ENCODE measurements around the gene AMPD2. TPM values are rescaled to one million over a fixed set of nuclear protein-coding genes. Genes with fewer than 3 reads are reported as not detected.
"Not testable (repeated sequence)": the region's sequence is repeated elsewhere in the genome, so short reads cannot be mapped to it uniquely, and the experiment has no call there.

AMPD2 gene
- total RNA-seq, 3 donors from 2014 or later (not counting 1 experiment from before 2014, with no cell fraction given): 200 to 271 (median 243) TPM

GRCh38 chr1:109659997-109660690, 40.5 kb downstream of the AMPD2 start:
- Mint-ChIP-seq H3K27ac (no peak overlapping the region), H3K4me3 (no peak overlapping the region), H3K9me3 (no peaks in the 10 kb centered on the region), H3K27me3 (ENCODE audit: low read depth in 2 of 2) (no peaks in the 10 kb centered on the region), H3K36me3 (no peaks in the 10 kb centered on the region), H3K4me1 (peaks cover 12 to 21% of the 10 kb centered on the region in 2 donors)
- no peaks in the 10 kb centered on the region for H3K9me3 ChIP-seq (ENCODE audit: control insufficient read depth, insufficient read depth, low read length)
- DNase-seq (no peak), ATAC-seq (no peak)
- no peaks in the 10 kb centered on the region for H3K27me3 ChIP-seq (ENCODE audit: control insufficient read depth, insufficient read depth, low read length)
- no peak for TF ChIP-seq CTCF (IDR thresholded peaks at IDR 0.05)
- peaks cover 13% of the 10 kb centered on the region for H3K36me3 ChIP-seq (ENCODE audit: control insufficient read depth, insufficient read depth, low read length)
- intact Hi-C loops (cut with micrococcal nuclease): no loop called here
- no peak overlapping the region for H3K4me3 ChIP-seq (ENCODE audit: low read length)
- peaks cover 21% of the 10 kb centered on the region for H3K4me1 ChIP-seq (ENCODE audit: control insufficient read depth, insufficient read depth, low read length)
- no peak overlapping the region for H3K27ac ChIP-seq (ENCODE audit: low read length)
- 81% methylated on average over 5 of the region's 5 CpGs for WGBS (ENCODE audit: insufficient coverage)

DNA sequence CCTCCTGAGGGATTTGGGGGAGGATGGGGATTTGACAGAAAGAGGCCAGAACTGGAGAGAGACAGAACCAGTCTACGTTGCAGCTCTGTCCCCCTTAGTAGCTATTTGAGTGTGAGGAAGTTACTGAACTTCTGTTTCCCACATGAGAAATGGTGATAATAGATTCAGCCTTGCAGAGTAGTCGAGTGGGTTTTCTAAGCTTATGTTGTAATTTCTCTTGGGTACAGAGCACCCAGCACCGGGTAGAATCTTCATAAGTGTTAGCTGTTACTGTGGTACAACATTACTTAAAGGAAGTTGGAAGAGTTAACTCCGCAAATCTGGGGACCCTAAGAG, 41.0 kb downstream of the AMPD2 start:
- H3K36me3 Mint-ChIP-seq; ATAC-seq; H3K9me3 ChIP-seq (ENCODE audit: control insufficient read depth, insufficient read depth, low read length); H3K27ac ChIP-seq (ENCODE audit: low read length); H3K27ac Mint-ChIP-seq; DNase-seq; H3K27me3 ChIP-seq (ENCODE audit: control insufficient read depth, insufficient read depth, low read length); H3K9me3 Mint-ChIP-seq; H3K27me3 Mint-ChIP-seq (ENCODE audit: low read depth in 2 of 2); H3K4me3 ChIP-seq (ENCODE audit: low read length); H3K4me3 Mint-ChIP-seq; intact Hi-C loops (cut with micrococcal nuclease): not testable (repeated sequence)
- WGBS (ENCODE audit: insufficient coverage): 82% methylated on average over 2 of the region's 4 CpGs
- Histone ChIP-seq H3K4me1 (ENCODE audit: control insufficient read depth, insufficient read depth, low read length) (peaks cover 16% of the 10 kb centered on the region), H3K36me3 (ENCODE audit: control insufficient read depth, insufficient read depth, low read length) (peaks cover 13% of the 10 kb centered on the region)
- peaks cover 7 to 16% of the 10 kb centered on the region in 2 donors for H3K4me1 Mint-ChIP-seq

- H3K9me3 Mint-ChIP-seq: no peaks in the 10 kb centered on the region
- H3K27ac Mint-ChIP-seq: no peak overlapping the region
- Histone ChIP-seq H3K27me3 (ENCODE audit: control insufficient read depth, insufficient read depth, low read length) (no peaks in the 10 kb centered on the region), H3K4me3 (ENCODE audit: low read length) (no peak overlapping the region), H3K27ac (ENCODE audit: low read length) (no peak overlapping the region), H3K36me3 (ENCODE audit: control insufficient read depth, insufficient read depth, low read length) (peaks cover 13% of the 10 kb centered on the region), H3K4me1 (ENCODE audit: control insufficient read depth, insufficient read depth, low read length) (peaks cover 11% of the 10 kb centered on the region), H3K9me3 (ENCODE audit: control insufficient read depth, insufficient read depth, low read length) (no peaks in the 10 kb centered on the region)
- ATAC-seq (no peak), DNase-seq (peak in 1 of 2 donors; percentile 0)
- 42% methylated on average over 2 of the region's 2 CpGs for WGBS (ENCODE audit: insufficient coverage)
- no peak overlapping the region for H3K4me3 Mint-ChIP-seq
- no peaks in the 10 kb centered on the region for H3K27me3 Mint-ChIP-seq (ENCODE audit: low read depth in 2 of 2)
- H3K4me1 Mint-ChIP-seq: peaks cover 0 to 9% of the 10 kb centered on the region in 2 donors
- H3K36me3 Mint-ChIP-seq: no peaks in the 10 kb centered on the region
- no peak for TF ChIP-seq CTCF (IDR thresholded peaks at IDR 0.05)
- intact Hi-C loops (cut with micrococcal nuclease): no loop called here
These were observed 41.8 kb downstream of the AMPD2 start for GRCh38 chr1:109661391-109661790.

DNA sequence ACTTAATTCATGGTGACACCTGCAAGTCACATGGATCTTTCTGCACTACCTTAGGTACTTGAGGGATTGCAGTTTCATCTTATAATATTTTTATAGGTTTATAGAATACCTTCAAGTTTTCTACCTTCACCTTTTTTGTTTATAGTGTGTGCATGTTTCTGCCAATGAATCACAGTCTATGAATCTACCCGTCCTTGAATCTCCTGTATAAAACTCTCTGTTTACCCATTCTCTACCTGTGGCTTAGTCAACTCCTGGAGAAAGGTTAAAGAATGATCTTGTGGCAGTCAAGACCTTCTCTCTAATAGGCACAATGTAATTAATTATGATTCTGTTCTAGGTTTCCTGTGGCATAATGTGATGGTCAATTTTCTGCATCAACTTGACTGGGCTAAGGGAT, 45.0 kb downstream of the AMPD2 start:
- Mint-ChIP-seq H3K36me3 (no peaks in the 10 kb centered on the region), H3K27ac (no peak overlapping the region), H3K27me3 (ENCODE audit: low read depth in 2 of 2) (no peaks in the 10 kb centered on the region), H3K4me3 (no peak overlapping the region), H3K4me1 (peaks cover 6 to 13% of the 10 kb centered on the region in 2 donors), H3K9me3 (no peaks in the 10 kb centered on the region)
- H3K27me3 ChIP-seq (ENCODE audit: control insufficient read depth, insufficient read depth, low read length): no peaks in the 10 kb centered on the region
- no CpG with 5 or more reads among the region's 1 CpG for WGBS (ENCODE audit: insufficient coverage)
- peak in 1 of 2 donors; percentile 0 for DNase-seq
- TF ChIP-seq CTCF (IDR thresholded peaks at IDR 0.05): no peak
- H3K9me3 ChIP-seq (ENCODE audit: control insufficient read depth, insufficient read depth, low read length): no peaks in the 10 kb centered on the region
- peaks cover 9% of the 10 kb centered on the region for H3K36me3 ChIP-seq (ENCODE audit: control insufficient read depth, insufficient read depth, low read length)
- H3K4me3 ChIP-seq (ENCODE audit: low read length): no peak overlapping the region
- H3K27ac ChIP-seq (ENCODE audit: low read length): no peak overlapping the region
- intact Hi-C loops (cut with micrococcal nuclease): no loop called here
- ATAC-seq: no peak
- peaks cover 17% of the 10 kb centered on the region for H3K4me1 ChIP-seq (ENCODE audit: control insufficient read depth, insufficient read depth, low read length)
